K562 (cell line): ENCODE data around the gene SLC1A2. TPM values are rescaled to one million over a fixed set of nuclear protein-coding genes. Genes with fewer than 3 reads are reported as not detected.

ENCODE experiments used
- ATAC-seq: fragments of 200-7000 bp; cut with Tn5 transposase; 3 replicates; pipeline ENCODE4 v1.9.1; 2020; ENCODE audit warnings: moderate library complexity
- BruUV-seq: library from RNA; stranded (reverse); fragments of 400-500 nt; replicated peaks from 2 replicates; lab custom pipeline; 2021; lab: Mats Ljungman, UMichigan
- CTCF ChIA-PET: fragments of 300-600 bp; formaldehyde crosslinking; extraction: SDS; loops from one replicate; lab custom pipeline; 2021; ENCODE audit warnings: low intra/inter-chr PET ratio; lab: Yijun Ruan, JAX
- POLR2A ChIA-PET: fragments of 300-600, 350-650 bp; sonication (Branson Sonifier 250); formaldehyde crosslinking; extraction: SDS; loops from one replicate; lab custom pipeline; 2021; ENCODE audit warnings: antibody characterized with exemption, inconsistent platforms; lab: Yijun Ruan, JAX
- DNase-seq, 4 experiments: peaks; one replicate each; pipeline versions ENCODE4 v3.0.0 to v3.0.0-alpha.2; 2011 to 2018; ENCODE audit warnings: low spot score in 3 of 4, mixed read lengths in 3 of 4; ENCODE audit errors: extremely low read depth in 1 of 4
- FAIRE-seq: peaks from 2 replicates; lab custom pipeline; 2011; peaks lifted over from hg19 to GRCh38; lab: Jason Lieb, UNC
- H2AFZ ChIP-seq: 2 replicates; pipeline ENCODE4 v1.6.0; 2011; ENCODE audit warnings: low read depth, low read length, control low read depth, inconsistent platforms
- H3K27ac ChIP-seq: fragments of 200-600 bp; 3 replicates; pipeline ENCODE4 v1.8.0; 2011; ENCODE audit warnings: low read depth, mild to moderate bottlenecking, control low read depth, inconsistent platforms, low read length, moderate library complexity, mixed read lengths; ENCODE audit errors: extremely low read depth
- H3K27me3 ChIP-seq, 2 experiments: fragments of 300-600 bp in 1 of 2; 2 replicates in 1 of 2; 3 replicates in 1 of 2; pipeline versions ENCODE4 v1.6.0 to v1.8.0; 2011; ENCODE audit warnings: inconsistent platforms in 2 of 2, low read length in 2 of 2, mild to moderate bottlenecking in 1 of 2, mixed read lengths in 1 of 2, moderate library complexity in 1 of 2; ENCODE audit not compliant: control insufficient read depth in 2 of 2, insufficient read depth in 2 of 2
- H3K36me3 ChIP-seq: fragments of 300-600 bp; 3 replicates; pipeline ENCODE4 v1.8.0; 2011; ENCODE audit warnings: mild to moderate bottlenecking, low read length, inconsistent platforms; ENCODE audit not compliant: control insufficient read depth, insufficient read depth
- H3K4me1 ChIP-seq, 2 experiments: fragments of 200-600 bp in 1 of 2; replicated peaks in 1 of 2; 2 replicates in 1 of 2; 3 replicates in 1 of 2; pipeline versions ENCODE4 v1.5.1 to v1.8.0; 2011; ENCODE audit warnings: inconsistent platforms in 2 of 2, low read length in 2 of 2, mild to moderate bottlenecking in 1 of 2, mixed read lengths in 1 of 2, moderate library complexity in 1 of 2; ENCODE audit not compliant: control insufficient read depth in 2 of 2, insufficient read depth in 2 of 2
- H3K4me2 ChIP-seq: 2 replicates; pipeline ENCODE4 v1.6.1; 2011; ENCODE audit warnings: low read length, control low read depth, inconsistent platforms, mixed read lengths; ENCODE audit not compliant: insufficient read depth
- H3K4me3 ChIP-seq: fragments of 200-600 bp; sonication (generic), shearing (Covaris generic); 2 replicates; pipeline ENCODE4 v1.5.1; 2016; ENCODE audit warnings: control low read depth, inconsistent platforms
- H3K79me2 ChIP-seq: fragments of 200-600 bp; 3 replicates; pipeline ENCODE4 v1.8.0; 2011; ENCODE audit warnings: low read length, inconsistent platforms; ENCODE audit not compliant: control insufficient read depth, insufficient read depth
- H3K9ac ChIP-seq, 2 experiments: 2 replicates each; pipeline versions ENCODE4 v1.6.0 to v1.6.1; 2011; ENCODE audit warnings: low read depth in 2 of 2, low read length in 2 of 2, control low read depth in 1 of 2, inconsistent platforms in 1 of 2, mild to moderate bottlenecking in 1 of 2, mixed read lengths in 1 of 2; ENCODE audit not compliant: insufficient read depth in 1 of 2
- H3K9me1 ChIP-seq: one replicate; pipeline ENCODE4 v1.6.0; 2011; ENCODE audit warnings: inconsistent platforms, mild to moderate bottlenecking, low read length, moderate library complexity; ENCODE audit not compliant: control insufficient read depth, insufficient read depth
- H3K9me3 ChIP-seq: replicated peaks from 2 replicates; pipeline ENCODE4 v1.5.1; 2011; ENCODE audit warnings: low read depth, low read length, inconsistent platforms; ENCODE audit not compliant: control insufficient read depth, insufficient read depth
- H4K20me1 ChIP-seq: replicated peaks from 2 replicates; pipeline ENCODE4 v1.6.1; 2011; ENCODE audit warnings: low read length, inconsistent platforms, mixed read lengths; ENCODE audit not compliant: control insufficient read depth, insufficient read depth
- ARHGAP35 ChIP-seq: fragments of 450-650 bp; IDR thresholded peaks from 2 replicates; pipeline ENCODE4 v1.6.1; 2018; ENCODE audit not compliant: partially characterized antibody
- CHD2 ChIP-seq: IDR thresholded peaks from 2 replicates; pipeline ENCODE4 v1.6.1; 2011; ENCODE audit warnings: low read depth, low read length
- CTBP1 ChIP-seq: fragments of 450-650 bp; IDR thresholded peaks from 2 replicates; pipeline ENCODE4 v1.6.1; 2016; ENCODE audit warnings: borderline replicate concordance
- HDAC2 ChIP-seq: fragments of 450-650 bp; IDR thresholded peaks from 2 replicates; pipeline ENCODE4 v1.6.1; 2016; ENCODE audit warnings: mild to moderate bottlenecking
- KAT8 ChIP-seq: fragments of 450-650 bp; IDR thresholded peaks from 2 replicates; pipeline ENCODE4 v1.6.1; 2016; ENCODE audit warnings: low read depth, mild to moderate bottlenecking
- NFIX ChIP-seq: fragments of 250-450 bp; sonication (Bioruptor Pico); IDR thresholded peaks from 2 replicates; pipeline ENCODE4 v1.4.0; 2020; ENCODE audit warnings: low read depth, mild to moderate bottlenecking, moderate library complexity
- PATZ1 ChIP-seq: fragments of 250-450 bp; sonication (Bioruptor Pico); IDR thresholded peaks from 2 replicates; pipeline ENCODE4 v1.5.0; 2020; ENCODE audit warnings: mild to moderate bottlenecking, borderline replicate concordance
- POLR3G ChIP-seq: IDR thresholded peaks from 2 replicates; pipeline ENCODE4 v1.6.1; 2011; ENCODE audit not compliant: insufficient read length, insufficient replicate concordance; ENCODE audit errors: extremely low read depth
- SIRT6 ChIP-seq: IDR thresholded peaks from one replicate; pipeline ENCODE4 v1.6.1; 2012; ENCODE audit warnings: low read depth, mild to moderate bottlenecking, control low read depth, inconsistent platforms, low read length, moderate library complexity
- SRSF1 ChIP-seq: fragments of 200-400 bp; formaldehyde crosslinking; IDR thresholded peaks from 2 replicates; pipeline ENCODE4 v1.6.1; 2017; ENCODE audit warnings: mild to moderate bottlenecking, low read depth, low read length, moderate library complexity
- TSC22D4 ChIP-seq: fragments of 450-650 bp; IDR thresholded peaks from 2 replicates; pipeline ENCODE4 v1.6.1; 2016; ENCODE audit warnings: missing genetic modification characterization, missing biosample characterization, control low read depth
- ZFP1 ChIP-seq: fragments of 450-650 bp; formaldehyde crosslinking; IDR thresholded peaks from 2 replicates; pipeline ENCODE4 v1.4.0; 2020; ENCODE audit warnings: mild to moderate bottlenecking, mixed read lengths
- WGBS: fragments of 100-300 bp; shearing (Covaris generic); methylation state at CpG from one replicate; pipeline ENCODE4 v1.1.6; 2016; ENCODE audit warnings: low coverage, mixed read lengths; ENCODE audit not compliant: insufficient coverage; ENCODE audit errors: missing lambda C conversion rate; 5-methylcytosine and 5-hydroxymethylcytosine counted together
- in situ Hi-C: fragments of 300-500 bp; cut with MboI; formaldehyde crosslinking; loops from 4 replicates; pipeline ENCODE4 v1.15.0; 2018; ENCODE audit warnings: inconsistent platforms, mixed read lengths
- intact Hi-C: fragments of 100-400 bp; cut with micrococcal nuclease; formaldehyde crosslinking; loops from 2 replicates; pipeline ENCODE4 v1.14.2; 2022
- polyA plus RNA-seq, 8 experiments: library from polyadenylated mRNA; depleted of rRNA in 4 of 8; stranded (reverse) in 5 of 8; unstranded in 3 of 8; fragments of >200 nt; fragmentation: Nextera tagmentation in 2 of 8; fragmentation: Illumina TruSeq in 1 of 8; extraction: Ambion mirVana in 2 of 8; extraction: Trizol in 1 of 8; gene quantifications; 2 replicates each; pipeline versions ENCODE4 v1.2.1 to v1.2.3, GENCODE V29; 2011 to 2014; ENCODE audit warnings: inconsistent platforms in 1 of 8, missing spikeins in 1 of 8
- total RNA-seq, 7 experiments: library from RNA; depleted of rRNA in 6 of 7; stranded (reverse); fragments of >200 nt in 6 of 7; fragmentation: Illumina TruSeq in 2 of 7; extraction: Trizol in 2 of 7; gene quantifications; 2 replicates each; pipeline versions ENCODE4 v1.2.1 to v1.2.3, GENCODE V29; 2011 to 2021; ENCODE audit warnings: low replicate concordance in 1 of 7
- TF ChIP-seq, protein P1 (sequence below), 2 experiments: fragments of 450-650 bp; formaldehyde crosslinking in 1 of 2; IDR thresholded peaks; 2 replicates each; pipeline versions ENCODE4 v1.4.0 to v1.6.1; 2014 to 2020; ENCODE audit warnings: mild to moderate bottlenecking in 2 of 2, borderline replicate concordance in 1 of 2, low read depth in 1 of 2

Gene SLC1A2
- total and polyA plus RNA-seq, 9 of the 15 experiments (the other 6 are each of a cell fraction or from before 2014, with no cell fraction given), result 0.03 to 0.07 (median 0.04) TPM; not detected in 5

DNA sequence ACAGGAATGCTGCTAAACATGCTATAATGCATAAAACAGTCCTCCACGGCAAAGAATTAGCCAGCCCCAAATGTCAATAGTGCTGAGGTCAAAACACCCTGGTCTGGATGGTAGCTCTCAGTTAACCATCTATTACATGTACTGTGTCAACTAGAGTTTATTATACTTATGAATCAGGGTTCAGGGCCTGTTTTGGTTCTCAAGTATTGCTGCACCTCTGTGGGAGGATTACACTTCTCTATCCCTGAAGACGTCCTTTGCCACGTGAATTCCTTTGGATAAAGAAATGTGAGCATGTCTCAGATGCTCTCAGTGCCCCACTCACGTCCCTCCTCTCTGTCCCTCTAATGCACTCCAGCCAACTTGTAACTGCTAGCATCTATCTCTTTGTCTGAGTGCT, 53.4 kb downstream of the SLC1A2 start:
- Histone ChIP-seq H3K9ac (no peak overlapping the region), H3K27me3 (no peaks in the 10 kb centered on the region), H3K36me3 (no peaks in the 10 kb centered on the region), H3K4me2 (no peak overlapping the region), H3K4me3 (no peak overlapping the region), H3K4me1 (no peaks in the 10 kb centered on the region), H3K27ac (no peak overlapping the region), H3K79me2 (no peaks in the 10 kb centered on the region), H3K9me1 (no peaks in the 10 kb centered on the region), H2AFZ (no peak overlapping the region), H3K9me3 (no peaks in the 10 kb centered on the region), H4K20me1 (no peaks in the 10 kb centered on the region)
- ChIA-PET POLR2A (no interaction called here), CTCF (no interaction called here)
- ATAC-seq (no peak), FAIRE-seq (no peak), DNase-seq (no peak)
- in situ Hi-C loops (no loop called here), intact Hi-C loops (no loop called here)
- 6% methylated on average over 4 of the region's 4 CpGs for WGBS
- no TSS peak for BruUV-seq
- TF ChIP-seq POLR3G (no peak), NFIX (CRISPR knock-in tag) (no peak), PATZ1 (CRISPR knock-in tag) (no peak), TSC22D4 (no peak), CTBP1 (no peak), KAT8 (no peak), SRSF1 (no peak), HDAC2 (no peak), ZFP1 (CRISPR knock-in tag) (no peak), CHD2 (no peak), ARHGAP35 (no peak), SIRT6 (no peak)
- TF ChIP-seq, protein P1, sequence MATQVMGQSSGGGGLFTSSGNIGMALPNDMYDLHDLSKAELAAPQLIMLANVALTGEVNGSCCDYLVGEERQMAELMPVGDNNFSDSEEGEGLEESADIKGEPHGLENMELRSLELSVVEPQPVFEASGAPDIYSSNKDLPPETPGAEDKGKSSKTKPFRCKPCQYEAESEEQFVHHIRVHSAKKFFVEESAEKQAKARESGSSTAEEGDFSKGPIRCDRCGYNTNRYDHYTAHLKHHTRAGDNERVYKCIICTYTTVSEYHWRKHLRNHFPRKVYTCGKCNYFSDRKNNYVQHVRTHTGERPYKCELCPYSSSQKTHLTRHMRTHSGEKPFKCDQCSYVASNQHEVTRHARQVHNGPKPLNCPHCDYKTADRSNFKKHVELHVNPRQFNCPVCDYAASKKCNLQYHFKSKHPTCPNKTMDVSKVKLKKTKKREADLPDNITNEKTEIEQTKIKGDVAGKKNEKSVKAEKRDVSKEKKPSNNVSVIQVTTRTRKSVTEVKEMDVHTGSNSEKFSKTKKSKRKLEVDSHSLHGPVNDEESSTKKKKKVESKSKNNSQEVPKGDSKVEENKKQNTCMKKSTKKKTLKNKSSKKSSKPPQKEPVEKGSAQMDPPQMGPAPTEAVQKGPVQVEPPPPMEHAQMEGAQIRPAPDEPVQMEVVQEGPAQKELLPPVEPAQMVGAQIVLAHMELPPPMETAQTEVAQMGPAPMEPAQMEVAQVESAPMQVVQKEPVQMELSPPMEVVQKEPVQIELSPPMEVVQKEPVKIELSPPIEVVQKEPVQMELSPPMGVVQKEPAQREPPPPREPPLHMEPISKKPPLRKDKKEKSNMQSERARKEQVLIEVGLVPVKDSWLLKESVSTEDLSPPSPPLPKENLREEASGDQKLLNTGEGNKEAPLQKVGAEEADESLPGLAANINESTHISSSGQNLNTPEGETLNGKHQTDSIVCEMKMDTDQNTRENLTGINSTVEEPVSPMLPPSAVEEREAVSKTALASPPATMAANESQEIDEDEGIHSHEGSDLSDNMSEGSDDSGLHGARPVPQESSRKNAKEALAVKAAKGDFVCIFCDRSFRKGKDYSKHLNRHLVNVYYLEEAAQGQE (IDR thresholded peaks at IDR 0.05; ENCODE audit: borderline replicate concordance), result no peak
- TF ChIP-seq, protein P1 (CRISPR knock-in tag; IDR thresholded peaks at IDR 0.05; ENCODE audit: low read depth), result no peak
